ENCODE results near the gene GZMM.

DNA sequence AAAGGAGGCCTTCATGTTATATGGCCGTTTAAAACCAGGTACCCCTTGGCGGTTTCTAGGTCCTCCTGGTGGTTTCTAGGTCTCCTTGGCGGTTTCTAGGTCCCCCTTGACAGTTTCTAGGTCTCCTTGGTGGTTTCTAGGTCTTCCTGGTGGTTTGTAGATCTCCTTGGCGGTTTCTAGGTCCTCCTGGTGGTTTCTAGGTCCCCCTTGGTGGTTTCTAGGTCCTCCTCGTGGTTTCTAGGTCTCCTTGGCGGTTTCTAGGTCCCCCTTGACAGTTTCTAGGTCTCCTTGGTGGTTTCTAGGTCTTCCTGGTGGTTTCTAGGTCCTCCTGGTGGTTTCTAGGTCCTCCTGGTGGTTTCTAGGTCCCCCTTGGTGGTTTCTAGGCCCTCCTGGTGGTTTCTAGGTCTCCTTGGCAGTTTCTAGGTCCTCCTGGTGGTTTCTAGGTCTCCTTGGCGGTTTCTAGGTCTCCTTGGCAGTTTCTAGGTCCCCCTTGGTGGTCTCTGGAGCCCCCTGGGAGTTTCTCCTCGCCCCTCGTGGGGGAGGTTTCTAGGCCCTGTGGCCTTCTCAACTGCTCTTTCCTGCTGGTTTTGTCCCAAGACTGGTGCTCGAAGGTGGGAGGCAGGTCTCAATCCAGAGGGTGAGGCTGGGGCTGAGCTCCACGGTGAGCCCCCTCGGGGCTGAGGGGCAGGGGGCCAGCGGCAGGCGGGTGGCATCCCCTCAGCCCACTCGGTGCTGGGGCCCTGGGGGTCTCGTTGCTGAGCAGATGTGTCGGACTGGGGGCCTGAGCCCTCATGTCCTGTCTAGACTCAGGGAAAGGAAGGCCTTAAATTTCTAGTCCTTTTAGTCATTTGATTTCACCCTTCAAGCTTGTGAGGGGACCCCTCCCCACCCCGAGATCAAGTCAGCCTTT, 53.8 kb downstream of the GZMM start:
- TF ChIP-seq, protein P1, sequence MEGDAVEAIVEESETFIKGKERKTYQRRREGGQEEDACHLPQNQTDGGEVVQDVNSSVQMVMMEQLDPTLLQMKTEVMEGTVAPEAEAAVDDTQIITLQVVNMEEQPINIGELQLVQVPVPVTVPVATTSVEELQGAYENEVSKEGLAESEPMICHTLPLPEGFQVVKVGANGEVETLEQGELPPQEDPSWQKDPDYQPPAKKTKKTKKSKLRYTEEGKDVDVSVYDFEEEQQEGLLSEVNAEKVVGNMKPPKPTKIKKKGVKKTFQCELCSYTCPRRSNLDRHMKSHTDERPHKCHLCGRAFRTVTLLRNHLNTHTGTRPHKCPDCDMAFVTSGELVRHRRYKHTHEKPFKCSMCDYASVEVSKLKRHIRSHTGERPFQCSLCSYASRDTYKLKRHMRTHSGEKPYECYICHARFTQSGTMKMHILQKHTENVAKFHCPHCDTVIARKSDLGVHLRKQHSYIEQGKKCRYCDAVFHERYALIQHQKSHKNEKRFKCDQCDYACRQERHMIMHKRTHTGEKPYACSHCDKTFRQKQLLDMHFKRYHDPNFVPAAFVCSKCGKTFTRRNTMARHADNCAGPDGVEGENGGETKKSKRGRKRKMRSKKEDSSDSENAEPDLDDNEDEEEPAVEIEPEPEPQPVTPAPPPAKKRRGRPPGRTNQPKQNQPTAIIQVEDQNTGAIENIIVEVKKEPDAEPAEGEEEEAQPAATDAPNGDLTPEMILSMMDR (IDR thresholded peaks at IDR 0.05) = no peak
- no peak for TF ChIP-seq POLR2A (IDR thresholded peaks at IDR 0.05)

Measured in Peyer's patch (tissue), 4 donors.